Left cardiac atrium (tissue), 4 donors: ENCODE measurements around the gene RAB7B. TPM values are rescaled to one million over a fixed set of nuclear protein-coding genes. Genes with fewer than 3 reads are reported as not detected.

Experiments used
- ATAC-seq, 2 donors: fragments of 200-7000 bp; cut with Tn5 transposase; one replicate each; pipeline ENCODE4 v1.9.1; 2020; ENCODE audit warnings: mild to moderate bottlenecking in 2 of 2, moderate library complexity in 2 of 2
- DNase-seq: peaks from one replicate; pipeline ENCODE4 v3.0.0-alpha.2; 2020
- intact Hi-C, 2 donors: fragments of 100-400 bp; cut with DNase I; formaldehyde crosslinking; loops; one replicate each; pipeline versions ENCODE4 v1.14.1 to v1.15.1; 2022 to 2023
- total RNA-seq, 2 donors: library from RNA; stranded (reverse); fragmentation: NEBNext Ultra II Directional; extraction: Animal tissue kit (Norgen Biotek cat#: 25700); gene quantifications; one replicate each; pipeline ENCODE4 v1.2.1, GENCODE V29; 2021
- donor health status: DM: no; HTN: yes; CAD: no.
- donor health status: DM: no; HTN: yes; CAD: no; lungs with severe emphysema.
- donor health status: DM: yes; HTN: yes; CAD: no.
- donor health status: Dilated cardiomyopathy.

Gene RAB7B
- total RNA-seq, 2 donors from 2014 or later = 2.4 to 4.5 TPM

GRCh38 chr1:205962821-205963221 lies 40.4 kb downstream of the RAB7B start:
- intact Hi-C loops = no loop called here
- peak in 1 of 2 donors; percentile 10 for ATAC-seq
- peak; percentile 13 for DNase-seq

GRCh38 chr1:205961991-205962820 lies 41.0 kb downstream of the RAB7B start:
- intact Hi-C loops = no loop called here
- ATAC-seq = peak; percentile 54 to 81
- DNase-seq = peak; percentile 42

- intact Hi-C loops = no loop called here
- DNase-seq (no peak), ATAC-seq (peak in 1 of 2 donors; percentile 5)
These were observed 41.8 kb downstream of the RAB7B start for GRCh38 chr1:205961405-205961804.

DNA sequence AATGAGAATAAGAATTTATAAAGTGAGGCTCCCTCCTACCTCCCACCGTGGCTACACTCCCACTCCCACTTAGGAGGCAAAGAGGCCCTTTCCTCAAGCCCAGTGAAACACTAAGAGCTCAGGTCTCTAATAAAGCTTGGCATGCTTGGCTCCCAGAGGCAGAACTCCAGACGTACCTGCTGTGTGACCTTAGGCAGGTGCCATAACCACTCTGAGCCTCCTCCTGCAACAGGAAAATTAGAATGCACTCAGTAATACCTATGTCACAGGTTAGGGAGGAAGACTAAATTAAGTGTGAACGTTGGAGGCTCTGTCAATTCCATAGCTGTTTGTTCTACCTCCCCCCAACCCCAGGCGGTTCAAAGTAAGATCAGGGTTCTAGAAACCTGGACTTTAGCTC lies 43.4 kb downstream of the RAB7B start:
- no peak for DNase-seq
- intact Hi-C loops = no loop called here
- ATAC-seq = no peak

DNA sequence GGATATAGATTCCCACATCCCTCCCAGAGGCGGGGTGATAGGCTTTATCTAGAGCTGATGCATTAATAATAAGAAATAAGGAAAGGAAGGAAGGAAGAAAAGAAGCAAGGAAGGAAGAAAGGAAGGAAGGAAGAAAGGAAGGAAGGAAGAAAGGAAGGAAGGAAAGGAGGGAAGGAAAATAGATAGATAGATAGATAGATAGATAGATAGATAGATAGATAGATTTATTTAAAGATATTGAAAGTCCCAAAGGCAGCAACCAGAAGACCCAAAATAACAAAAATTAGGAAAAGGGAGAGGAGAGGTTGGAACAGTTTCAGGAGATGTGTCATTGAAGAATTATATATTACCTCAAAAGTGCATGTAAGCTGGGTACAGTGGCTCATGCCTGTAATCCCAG lies 47.7 kb downstream of the RAB7B start:
- ATAC-seq = no peak
- intact Hi-C loops = no loop called here
- no peak for DNase-seq

- DNase-seq = no peak
- ATAC-seq = no peak
- intact Hi-C loops = no loop called here
These were observed 48.3 kb downstream of the RAB7B start for GRCh38 chr1:205954819-205955404.

GRCh38 chr1:205951746-205952145 lies 51.4 kb downstream of the RAB7B start:
- no peak for ATAC-seq
- no peak for DNase-seq
- intact Hi-C loops = no loop called here

GRCh38 chr1:205950826-205951549 lies 52.2 kb downstream of the RAB7B start:
- intact Hi-C loops = no loop called here

GRCh38 chr1:205950280-205950679 lies 52.9 kb downstream of the RAB7B start:
- intact Hi-C loops = no loop called here
- ATAC-seq (peak; percentile 48 to 56), DNase-seq (no peak)

More at GRCh38 chr1:205950826-205951549, 52.2 kb downstream of the RAB7B start:
- ATAC-seq (peak in 1 of 2 donors; percentile 30), DNase-seq (no peak)

GRCh38 chr1:205949753-205950152 lies 53.4 kb downstream of the RAB7B start:
- peak in 1 of 2 donors; percentile 6 for ATAC-seq
- DNase-seq = no peak
- intact Hi-C loops = no loop called here

GRCh38 chr1:205948886-205949285 lies 54.3 kb downstream of the RAB7B start:
- ATAC-seq (no peak), DNase-seq (no peak)
- intact Hi-C loops = no loop called here

DNA sequence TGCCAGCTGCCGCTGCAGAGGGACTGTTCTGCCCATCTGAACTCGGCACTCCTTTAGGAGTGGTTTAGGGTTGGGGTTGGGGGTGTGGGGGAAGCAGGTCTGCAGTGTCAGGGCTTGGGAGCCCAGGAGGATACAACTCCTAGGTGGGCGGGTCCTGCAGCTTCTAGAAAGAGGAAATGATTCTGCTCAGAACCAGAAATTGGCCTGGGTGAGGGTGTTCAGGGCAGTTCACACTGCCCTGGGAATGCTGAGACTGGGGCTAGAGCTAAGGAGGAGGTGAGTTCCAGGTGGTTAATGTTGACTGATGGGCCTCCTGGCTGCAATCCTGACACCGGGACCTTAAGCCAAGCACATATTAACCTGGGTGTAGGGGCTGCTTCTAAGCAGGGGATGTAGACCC lies 55.2 kb downstream of the RAB7B start:
- DNase-seq (no peak), ATAC-seq (no peak)
- intact Hi-C loops = no loop called here

GRCh38 chr1:205947024-205947423 lies 56.2 kb downstream of the RAB7B start:
- intact Hi-C loops = no loop called here
- ATAC-seq (peak in 1 of 2 donors; percentile 30), DNase-seq (no peak)

GRCh38 chr1:205945069-205945468 lies 58.1 kb downstream of the RAB7B start:
- no peak for ATAC-seq
- intact Hi-C loops = no loop called here
- DNase-seq = no peak

DNA sequence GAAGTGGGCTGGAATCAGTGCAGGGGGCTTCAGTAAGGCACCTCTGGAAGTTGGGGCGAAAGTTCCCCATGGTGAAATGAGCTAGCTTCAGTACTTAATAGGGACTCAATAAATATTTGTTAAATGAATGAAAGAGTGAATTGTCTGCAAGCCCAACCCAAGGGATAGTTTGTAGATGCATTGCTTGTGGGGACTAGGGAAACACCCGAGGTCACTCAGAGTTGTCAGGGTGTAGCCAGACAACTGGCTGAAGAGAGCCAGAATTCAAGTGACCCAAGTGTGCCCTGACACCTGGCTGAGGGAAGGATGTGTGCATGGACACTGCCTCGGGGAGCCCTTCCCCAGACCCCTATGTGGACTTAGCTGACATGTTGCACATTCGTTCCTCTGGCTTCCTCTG lies 58.7 kb downstream of the RAB7B start:
- ATAC-seq = no peak
- intact Hi-C loops = no loop called here
- no peak for DNase-seq

GRCh38 chr1:205943245-205943644 lies 60.0 kb downstream of the RAB7B start, which contains the start of gene SLC26A9:
SLC26A9 (minus strand) TSS chr1:205943456; CDS start chr1:205935820, 7,636 bp downstream.
- no peak for ATAC-seq
- DNase-seq = no peak
- intact Hi-C loops = no loop called here

DNA sequence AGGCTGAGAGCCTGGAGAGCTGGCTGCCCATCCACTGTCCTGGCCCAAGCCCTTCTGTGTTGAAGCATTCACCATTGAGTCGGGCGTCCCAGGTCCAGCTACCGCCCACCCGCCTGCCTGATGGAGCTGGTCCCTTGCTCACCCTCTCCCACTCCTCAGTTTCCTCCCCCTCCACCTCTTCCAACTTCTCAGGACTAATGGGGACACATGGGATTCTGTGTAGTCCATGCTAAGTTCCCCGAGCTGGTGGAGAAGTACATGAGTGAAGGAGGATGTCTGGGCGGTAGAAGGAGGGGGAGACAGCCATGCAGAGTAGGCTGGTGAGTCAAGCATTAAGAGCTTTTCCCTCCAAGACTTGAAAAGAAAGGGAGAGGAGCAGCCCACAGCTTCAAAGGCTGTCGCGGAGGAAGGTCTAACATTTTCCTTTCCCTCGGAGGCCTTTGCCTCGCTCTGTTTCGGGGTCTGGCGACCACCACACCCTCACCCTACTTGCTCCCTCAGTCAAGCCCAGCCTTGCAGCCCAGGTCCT lies 60.5 kb downstream of the RAB7B start:
- ATAC-seq (peak in 1 of 2 donors; percentile 25), DNase-seq (no peak)
- intact Hi-C loops = no loop called here

- ATAC-seq (peak; percentile 10 to 46), DNase-seq (no peak)
- intact Hi-C loops = no loop called here
These were observed 62.5 kb downstream of the RAB7B start for GRCh38 chr1:205940710-205941109.

DNA sequence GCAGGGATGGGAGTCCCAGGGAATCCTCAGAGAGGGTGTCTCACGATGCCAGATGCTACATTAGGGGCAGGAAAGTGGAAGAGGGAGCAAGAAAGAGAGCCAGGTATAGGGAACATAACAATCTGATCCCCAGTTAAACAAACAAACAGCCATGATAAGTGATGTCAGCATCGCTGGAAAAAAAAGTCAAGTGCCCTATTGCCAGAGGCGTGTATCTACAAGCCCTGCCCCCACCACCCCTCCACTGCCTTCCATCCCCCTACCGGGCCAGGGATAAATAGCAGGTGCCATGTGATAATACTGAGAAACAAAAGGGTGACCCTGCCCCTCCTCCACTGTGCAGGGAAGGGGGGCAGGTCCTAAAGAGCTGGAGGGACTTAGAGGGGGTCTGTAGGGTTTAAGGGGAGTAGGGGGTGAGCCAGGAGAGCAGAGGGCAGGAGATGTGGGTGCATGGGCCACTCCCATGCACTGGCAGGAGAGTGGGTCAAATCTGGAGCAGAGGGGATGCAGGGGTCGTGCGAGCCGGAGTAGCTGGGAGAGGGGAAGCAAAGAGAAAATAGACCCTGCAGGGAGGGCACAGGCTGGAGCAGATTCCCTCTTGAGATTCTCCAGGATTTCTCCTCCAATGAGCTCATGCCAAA lies 63.4 kb downstream of the RAB7B start:
- ATAC-seq (peak in 1 of 2 donors; percentile 24), DNase-seq (no peak)
- intact Hi-C loops = no loop called here
